IPS DF 19.7 (cell line): ENCODE results near the gene HSD11B1L.
A peak's percentile ranks its signal among the peaks of the same experiment; 100 is the strongest.

Experiments used
- DNase-seq: peaks from one replicate; pipeline ENCODE4 v3.0.0-alpha.2; 2013; ENCODE audit warnings: low read depth, low spot score

HSD11B1L gene

GRCh38 chr19:5680437-5681368, at the start of gene HSD11B1L, which contains the start of gene MICOS13:
HSD11B1L (plus strand) TSS chr19:5681027; CDS start chr19:5684833, 3,806 bp downstream.
MICOS13 (minus strand) TSS chr19:5680516; CDS start chr19:5680486, 30 bp downstream.
- peak; percentile 97 for DNase-seq

GRCh38 chr19:5631567-5632240, 49.1 kb upstream of the HSD11B1L start:
- no peak for DNase-seq

GRCh38 chr19:5632241-5632612, 48.6 kb upstream of the HSD11B1L start:
- no peak for DNase-seq

GRCh38 chr19:5632657-5633056, 48.2 kb upstream of the HSD11B1L start:
- no peak for DNase-seq

- no peak for DNase-seq
These were observed 45.4 kb upstream of the HSD11B1L start for GRCh38 chr19:5635427-5635826.

- DNase-seq = no peak
These were observed 42.9 kb upstream of the HSD11B1L start for GRCh38 chr19:5637971-5638370.

- no peak for DNase-seq
These were observed 39.7 kb upstream of the HSD11B1L start for GRCh38 chr19:5641171-5641570.

- no peak for DNase-seq
These were observed 38.6 kb upstream of the HSD11B1L start for GRCh38 chr19:5642204-5642603.

GRCh38 chr19:5643060-5643459, 37.8 kb upstream of the HSD11B1L start:
- no peak for DNase-seq

- no peak for DNase-seq
These were observed 36.8 kb upstream of the HSD11B1L start for GRCh38 chr19:5644037-5644436.

GRCh38 chr19:5645409-5645808, 35.4 kb upstream of the HSD11B1L start:
- no peak for DNase-seq

- DNase-seq = no peak
These were observed 34.1 kb upstream of the HSD11B1L start for GRCh38 chr19:5646703-5647102.

GRCh38 chr19:5648464-5648863, 32.4 kb upstream of the HSD11B1L start:
- no peak for DNase-seq

- DNase-seq = no peak
These were observed 29.5 kb upstream of the HSD11B1L start for GRCh38 chr19:5651361-5651760.

- DNase-seq = no peak
These were observed 28.6 kb upstream of the HSD11B1L start for GRCh38 chr19:5652261-5652660.

GRCh38 chr19:5654931-5655330, 25.9 kb upstream of the HSD11B1L start:
- no peak for DNase-seq

- DNase-seq = no peak
These were observed 25.4 kb upstream of the HSD11B1L start for GRCh38 chr19:5655412-5655811.

- DNase-seq = no peak
These were observed 19.3 kb upstream of the HSD11B1L start for GRCh38 chr19:5661483-5661882.

GRCh38 chr19:5663904-5664303, 16.9 kb upstream of the HSD11B1L start:
- no peak for DNase-seq

- DNase-seq = no peak
These were observed 16.3 kb upstream of the HSD11B1L start for GRCh38 chr19:5664515-5664914.

GRCh38 chr19:5665781-5666513, 14.9 kb upstream of the HSD11B1L start:
- no peak for DNase-seq
